Left hindlimb (tissue), 1 donor: ENCODE data around the gene ALX3.

Source experiments
- DNase-seq: peaks from one replicate; pipeline ENCODE4 v3.0.0-alpha.2; 2018

ALX3 gene

GRCh38 chr1:110070671-110071242 is at the start of gene ALX3:
Gene ALX3, minus strand, starts transcription at chr1:110070672. Its CDS starts 60 bp downstream, at chr1:110070612.
- DNase-seq, result no peak

- DNase-seq, result no peak
Measured at GRCh38 chr1:110119843-110120242, 49.4 kb upstream of the ALX3 start.

GRCh38 chr1:110118636-110119396 is 48.3 kb upstream of the ALX3 start:
- DNase-seq, result no peak

- DNase-seq, result no peak
Measured at GRCh38 chr1:110114784-110115183, 44.3 kb upstream of the ALX3 start.

- DNase-seq, result no peak
Measured at GRCh38 chr1:110114173-110114572, 43.7 kb upstream of the ALX3 start.

- no peak for DNase-seq
Measured at GRCh38 chr1:110113551-110113950, 43.1 kb upstream of the ALX3 start.

GRCh38 chr1:110112656-110113055 is 42.2 kb upstream of the ALX3 start:
- no peak for DNase-seq

GRCh38 chr1:110112143-110112542 is 41.7 kb upstream of the ALX3 start, which contains the start of gene UBL4B:
Gene UBL4B, plus strand, starts transcription at chr1:110112443. Its CDS starts 92 bp downstream, at chr1:110112535.
- DNase-seq, result no peak

- no peak for DNase-seq
Measured at GRCh38 chr1:110111081-110111480, 40.6 kb upstream of the ALX3 start.

- no peak for DNase-seq
Measured at GRCh38 chr1:110107867-110108469, 37.5 kb upstream of the ALX3 start.

- DNase-seq, result peak; percentile 79
Measured at GRCh38 chr1:110106013-110106941, 35.8 kb upstream of the ALX3 start.

- no peak for DNase-seq
Measured at GRCh38 chr1:110102081-110102480, 31.6 kb upstream of the ALX3 start.

GRCh38 chr1:110100335-110100734 is 29.9 kb upstream of the ALX3 start:
- DNase-seq, result no peak

GRCh38 chr1:110098222-110099026 is 28.0 kb upstream of the ALX3 start:
- no peak for DNase-seq

GRCh38 chr1:110097507-110098221 is 27.2 kb upstream of the ALX3 start:
- no peak for DNase-seq

GRCh38 chr1:110094931-110095654 is 24.6 kb upstream of the ALX3 start:
- DNase-seq, result no peak

GRCh38 chr1:110092991-110093390 is 22.5 kb upstream of the ALX3 start:
- DNase-seq, result no peak

GRCh38 chr1:110091791-110092190 is 21.3 kb upstream of the ALX3 start:
- no peak for DNase-seq

- no peak for DNase-seq
Measured at GRCh38 chr1:110091381-110091780, 20.9 kb upstream of the ALX3 start.

- no peak for DNase-seq
Measured at GRCh38 chr1:110089561-110090275, 19.2 kb upstream of the ALX3 start.
